HG02798 (cell line): Measurements from ENCODE around the gene CES3.
A peak's percentile ranks its signal among the peaks of the same experiment; 100 is the strongest.
"Not testable (repeated sequence)": the region's sequence is repeated elsewhere in the genome, so short reads cannot be mapped to it uniquely, and the experiment has no call there.

ENCODE experiments used
- ATAC-seq: cut with Tn5 transposase; IDR thresholded peaks from one replicate; pipeline ENCODE4 v1.9.1; 2021; ENCODE audit warnings: mild to moderate bottlenecking; ENCODE audit not compliant: unreplicated experiment, poor library complexity

Gene CES3

DNA sequence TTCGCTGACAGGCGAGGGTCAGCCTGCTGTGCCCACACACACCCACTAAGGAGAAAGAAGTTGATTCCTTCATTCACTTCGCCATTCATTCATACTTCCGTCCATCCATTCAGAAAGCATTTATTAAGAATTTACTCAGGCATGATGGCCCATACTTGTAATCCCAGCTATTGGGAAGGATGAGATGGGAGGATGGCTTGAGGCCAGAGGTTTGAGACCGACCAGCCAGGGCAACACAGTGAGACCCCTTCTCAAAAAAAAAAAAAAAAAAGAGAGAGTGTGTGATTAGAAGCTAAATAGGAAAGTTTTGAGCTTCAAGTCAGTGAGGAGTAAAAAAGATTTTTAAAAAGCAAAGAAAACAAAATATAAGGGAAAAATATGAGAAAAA is 17.0 kb upstream of the CES3 start:
- no peak for ATAC-seq

DNA sequence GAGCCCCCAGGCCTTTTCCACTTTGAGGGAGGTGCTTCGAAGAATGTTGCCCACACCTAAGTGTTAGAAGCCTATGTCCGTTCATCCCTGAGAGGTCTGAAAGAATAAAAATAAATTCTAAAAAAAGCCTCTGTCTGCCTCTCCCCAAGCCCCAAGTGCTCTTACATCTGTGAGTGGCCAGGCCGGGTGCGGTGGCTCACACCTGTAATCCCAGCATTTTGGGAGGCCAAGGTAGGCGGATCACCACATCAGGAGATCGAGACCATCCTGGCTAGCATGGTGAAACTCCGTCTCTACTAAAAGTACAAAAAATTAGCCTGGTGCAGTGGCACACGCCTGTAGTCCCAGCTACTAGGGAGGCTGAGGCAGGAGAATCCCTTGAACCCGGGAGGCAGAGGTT is 16.1 kb upstream of the CES3 start:
- ATAC-seq = not testable (repeated sequence)

- ATAC-seq = no peak
Measured at GRCh38 chr16:66945939-66946338, 15.1 kb upstream of the CES3 start.

GRCh38 chr16:66946541-66946940 is 14.5 kb upstream of the CES3 start:
- no peak for ATAC-seq

DNA sequence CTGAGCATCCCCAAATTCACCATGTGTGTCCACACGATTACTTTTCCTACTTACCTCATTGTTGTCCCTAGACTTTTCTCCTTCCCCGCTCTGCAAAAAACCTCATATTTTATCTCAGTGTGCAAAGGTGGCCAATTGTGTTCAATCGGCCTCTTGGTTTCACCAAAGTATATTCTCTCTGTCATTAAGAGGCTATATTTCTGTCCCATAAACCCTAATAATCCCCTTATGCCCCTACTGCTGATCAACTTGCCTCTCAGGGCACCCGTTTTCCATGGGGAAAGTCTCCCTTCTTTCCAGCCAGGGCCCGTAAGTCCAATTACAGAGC is 14.1 kb upstream of the CES3 start:
- ATAC-seq = no peak

GRCh38 chr16:66947302-66948065 is 13.6 kb upstream of the CES3 start:
- ATAC-seq = peak; percentile 70

DNA sequence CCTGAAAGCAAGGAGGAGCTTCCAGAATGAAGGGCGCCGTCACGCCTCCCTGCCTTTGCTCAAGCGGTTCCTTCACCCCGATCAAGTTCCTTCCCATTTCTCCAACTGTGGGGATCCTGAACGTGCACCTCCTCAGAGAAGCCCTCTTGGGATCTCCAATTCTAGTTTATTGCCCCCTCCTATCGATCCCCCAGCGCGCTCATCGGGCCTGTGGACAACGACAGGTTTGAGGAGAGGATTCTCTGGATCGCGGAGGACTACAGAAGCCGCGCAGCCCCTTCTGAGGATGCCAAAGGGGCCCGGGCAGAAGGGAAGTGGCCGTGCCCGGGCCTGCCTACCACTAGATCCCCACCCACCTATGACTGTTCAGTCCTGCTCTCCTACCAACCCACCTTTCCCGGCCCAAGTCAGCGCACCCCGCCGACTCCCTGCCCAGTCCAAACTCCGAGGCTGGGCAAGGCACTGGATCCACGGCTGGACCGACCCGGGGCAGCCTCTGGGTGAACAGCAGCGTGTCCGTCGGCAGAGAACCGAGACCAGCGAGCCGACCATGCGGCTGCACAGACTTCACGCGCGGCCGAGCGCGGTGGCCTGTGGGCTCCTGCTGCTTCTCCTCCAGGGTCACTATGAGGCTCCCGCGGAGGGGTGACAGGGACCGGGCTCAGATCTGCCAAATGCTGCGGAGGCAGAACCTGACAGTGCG is 12.8 kb upstream of the CES3 start:
- no peak for ATAC-seq

- ATAC-seq = no peak
Measured at GRCh38 chr16:66948837-66949225, 12.2 kb upstream of the CES3 start.

- ATAC-seq = no peak
Measured at GRCh38 chr16:66949472-66949871, 11.6 kb upstream of the CES3 start.

DNA sequence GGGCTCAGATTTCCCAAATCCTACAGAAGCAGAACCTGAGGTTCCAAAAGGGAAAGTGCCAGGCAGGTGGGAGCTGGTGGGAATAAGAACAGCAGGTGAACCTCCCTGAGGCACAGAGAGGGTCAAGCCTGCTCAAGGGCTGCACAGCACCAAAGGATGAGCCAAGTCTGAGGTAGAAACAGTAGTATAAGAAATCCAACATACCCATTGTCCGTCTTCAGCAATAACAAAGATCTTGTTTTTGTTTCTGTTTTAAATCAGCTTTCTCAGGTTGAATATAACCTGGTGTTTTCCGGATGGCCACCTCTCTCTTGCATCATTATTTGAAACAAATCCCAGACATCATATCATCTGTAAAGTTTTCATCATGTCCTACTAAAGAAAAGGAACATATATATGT is 10.6 kb upstream of the CES3 start:
- no peak for ATAC-seq

DNA sequence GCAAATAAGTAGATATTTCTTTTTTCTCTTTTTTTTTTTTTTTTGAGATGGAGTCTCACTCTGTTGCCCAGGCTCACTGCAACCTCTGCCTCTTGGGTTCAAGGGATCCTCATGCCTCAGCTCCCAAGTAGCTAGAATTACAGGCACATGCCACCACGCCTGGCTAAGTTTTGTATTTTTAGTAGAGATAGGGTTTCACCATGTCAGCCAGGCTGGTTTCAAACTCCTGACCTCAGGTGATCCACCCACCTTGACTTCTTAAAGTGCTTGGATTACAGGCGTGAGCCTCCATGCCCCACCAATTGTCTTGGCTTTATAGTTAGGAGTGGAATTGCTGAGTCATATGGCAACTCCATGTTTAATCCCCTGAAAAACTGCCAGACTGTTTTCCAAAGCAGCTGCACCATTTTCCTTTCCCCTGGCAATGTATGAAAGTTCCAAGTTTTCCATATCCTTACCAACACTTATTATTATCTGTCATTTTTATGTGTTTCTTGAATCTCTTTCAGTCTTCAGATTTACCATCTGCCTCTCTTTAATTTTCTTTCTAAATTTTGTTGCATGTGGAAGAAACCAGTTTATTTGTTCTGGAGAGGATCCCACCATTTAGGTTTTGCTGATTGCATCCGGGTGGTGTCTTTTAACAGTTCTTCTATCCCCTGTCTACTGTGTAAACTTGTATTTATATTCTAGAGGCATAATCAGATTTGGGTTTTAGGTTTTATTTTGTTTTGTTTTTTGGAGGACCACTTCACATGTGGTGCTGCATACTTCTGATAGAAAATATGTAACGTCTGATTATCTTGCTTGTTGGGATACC is 9.9 kb upstream of the CES3 start:
- ATAC-seq = no peak

GRCh38 chr16:66952430-66953110 is 8.5 kb upstream of the CES3 start:
- ATAC-seq = no peak

- no peak for ATAC-seq
Measured at GRCh38 chr16:66953462-66954096, 7.5 kb upstream of the CES3 start.

GRCh38 chr16:66954097-66954659 is 6.9 kb upstream of the CES3 start:
- no peak for ATAC-seq

- not testable (repeated sequence) for ATAC-seq
Measured at GRCh38 chr16:66955363-66956153, 5.5 kb upstream of the CES3 start.

DNA sequence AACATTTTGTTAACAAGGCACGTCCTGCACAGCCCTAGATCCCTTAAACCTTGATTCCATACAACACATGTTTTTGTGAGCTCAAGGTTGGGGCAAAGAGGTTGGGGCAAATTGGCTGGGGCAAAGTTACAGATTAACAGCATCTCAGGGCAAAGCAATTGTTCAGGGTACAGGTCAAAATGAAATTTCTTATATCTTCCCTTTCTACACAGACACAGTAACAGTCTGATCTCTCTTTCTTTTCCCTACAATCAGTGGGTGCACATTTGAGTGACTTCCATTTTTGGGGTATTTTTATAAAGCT is 5.0 kb upstream of the CES3 start:
- ATAC-seq = not testable (repeated sequence)

DNA sequence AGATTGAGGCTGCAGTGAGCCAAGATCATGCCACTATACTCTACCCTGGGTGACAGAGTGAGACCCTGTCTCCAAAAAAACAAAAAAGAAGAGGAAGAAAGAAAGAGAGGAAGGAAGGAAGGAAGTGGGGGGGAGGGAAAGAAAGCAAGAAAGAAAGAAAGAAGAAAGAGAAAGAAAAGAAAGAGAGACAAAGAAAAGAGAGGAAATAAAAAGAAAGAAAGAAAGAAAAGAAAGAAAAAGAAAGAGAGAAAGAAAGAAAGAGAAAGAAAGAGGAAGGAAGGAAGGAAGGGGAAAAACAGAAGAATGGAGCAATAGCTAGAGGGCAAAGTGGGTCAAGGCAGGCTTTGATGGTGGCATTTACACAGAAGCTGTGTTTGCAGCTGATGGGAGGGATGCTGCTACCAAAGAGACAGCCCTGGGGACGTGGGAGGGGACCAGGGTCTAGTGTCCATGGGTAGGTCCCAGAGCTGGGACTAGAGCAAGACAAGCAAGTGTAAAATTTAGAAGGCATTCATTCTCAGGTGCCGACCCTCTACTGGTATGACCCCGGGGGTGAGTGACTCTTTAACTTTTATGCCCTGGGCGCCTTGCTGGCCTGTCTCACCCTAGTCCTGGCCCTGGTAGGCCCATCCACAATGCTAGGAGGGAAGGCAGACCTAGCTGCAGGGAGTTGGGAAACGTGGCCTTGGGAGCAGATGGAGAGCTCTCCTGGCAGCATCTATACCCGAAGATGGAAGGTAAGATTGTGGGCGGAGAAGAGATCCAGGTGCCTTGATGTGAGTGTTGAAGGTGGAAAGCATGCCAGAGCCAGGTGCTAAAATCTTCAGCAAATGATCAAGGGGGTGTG is 2.0 kb upstream of the CES3 start:
- no peak for ATAC-seq

GRCh38 chr16:66959704-66960161 is 1.3 kb upstream of the CES3 start:
- ATAC-seq = no peak
